HL-60 (cell line): ENCODE data around the gene TASP1.

Experiments
- DNase-seq, 2 experiments: peaks; one replicate each; pipeline ENCODE4 v3.0.0-alpha.2; 2010 to 2020; ENCODE audit warnings: low read depth in 1 of 2, low spot score in 1 of 2
- H3K27ac ChIP-seq: fragments of 250-450 bp; sonication (Bioruptor Pico); replicated peaks from 2 replicates; pipeline ENCODE4 v1.5.1; 2020; ENCODE audit warnings: mild to moderate bottlenecking, moderate library complexity
- H3K27me3 ChIP-seq: fragments of 250-450 bp; sonication (Bioruptor Pico); 2 replicates; pipeline ENCODE4 v1.5.1; 2021; ENCODE audit warnings: mild to moderate bottlenecking, moderate library complexity; ENCODE audit not compliant: insufficient read depth, poor library complexity, severe bottlenecking
- H3K4me3 ChIP-seq: replicated peaks from 2 replicates; pipeline ENCODE4 v1.5.1; 2011; ENCODE audit warnings: mild to moderate bottlenecking, control low read depth, low read length; ENCODE audit not compliant: insufficient read depth
- GABPA ChIP-seq: IDR thresholded peaks from 2 replicates; pipeline ENCODE4 v1.6.1; 2012; ENCODE audit warnings: low read depth
- POLR2AphosphoS5 ChIP-seq: IDR thresholded peaks from 2 replicates; pipeline ENCODE4 v1.6.1; 2012; ENCODE audit warnings: low read depth
- SPI1 ChIP-seq: IDR thresholded peaks from 2 replicates; pipeline ENCODE4 v1.6.1; 2012; ENCODE audit warnings: low read depth, mild to moderate bottlenecking, borderline replicate concordance
- TF ChIP-seq, protein P1 (sequence below): IDR thresholded peaks from 2 replicates; pipeline ENCODE4 v1.6.1; 2012; ENCODE audit warnings: low read depth; ENCODE audit not compliant: insufficient replicate concordance

TASP1 gene

DNA sequence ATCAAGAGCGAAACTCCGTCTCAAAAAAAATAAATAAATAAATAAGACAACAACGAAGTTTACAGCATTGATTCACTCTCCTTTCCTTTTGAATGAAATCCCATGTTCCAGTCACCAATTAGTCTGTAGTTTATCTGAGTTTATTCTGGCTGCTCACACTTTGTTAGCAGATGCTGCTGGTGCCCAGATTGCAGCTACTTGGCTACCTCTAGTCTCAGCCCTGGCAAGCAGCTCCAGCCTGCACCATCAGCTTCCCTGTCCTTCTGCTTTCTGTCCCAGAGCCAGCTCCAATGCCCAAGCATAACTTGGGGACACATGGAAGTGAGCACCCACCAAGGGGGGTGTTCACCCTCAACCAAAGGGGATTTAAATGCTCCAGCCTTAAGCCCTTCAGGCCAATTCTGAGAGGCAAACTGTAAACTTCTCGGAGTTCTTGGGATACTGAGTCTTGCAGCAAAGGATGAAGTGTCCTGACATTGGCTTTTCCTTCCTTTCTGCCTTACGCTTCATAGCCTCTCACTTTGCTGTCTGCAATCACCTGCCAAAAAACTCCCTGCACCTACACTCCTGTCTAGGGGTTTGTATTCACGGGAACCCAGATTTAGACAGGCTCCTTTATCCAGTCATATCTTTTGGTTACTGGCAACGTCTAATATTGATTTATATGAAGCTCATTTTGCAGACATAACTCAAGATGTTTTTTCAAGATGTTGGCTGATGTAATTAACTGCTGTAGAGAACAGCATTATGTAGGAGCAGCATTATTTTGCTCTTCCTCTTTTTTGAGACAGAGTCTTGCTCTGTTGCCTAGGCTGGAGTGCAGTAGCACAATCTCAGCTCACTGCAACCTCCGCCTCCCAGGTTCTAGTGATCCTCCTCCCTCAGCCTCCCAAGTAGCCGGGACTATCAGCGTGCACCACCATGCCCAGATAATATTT lies 9.8 kb upstream of the TASP1 start:
- no peak for DNase-seq
- H3K4me3 ChIP-seq: no peak overlapping the region
- H3K27me3 ChIP-seq: no peaks in the 10 kb centered on the region
- no peak overlapping the region for H3K27ac ChIP-seq
- TF ChIP-seq, protein P1, sequence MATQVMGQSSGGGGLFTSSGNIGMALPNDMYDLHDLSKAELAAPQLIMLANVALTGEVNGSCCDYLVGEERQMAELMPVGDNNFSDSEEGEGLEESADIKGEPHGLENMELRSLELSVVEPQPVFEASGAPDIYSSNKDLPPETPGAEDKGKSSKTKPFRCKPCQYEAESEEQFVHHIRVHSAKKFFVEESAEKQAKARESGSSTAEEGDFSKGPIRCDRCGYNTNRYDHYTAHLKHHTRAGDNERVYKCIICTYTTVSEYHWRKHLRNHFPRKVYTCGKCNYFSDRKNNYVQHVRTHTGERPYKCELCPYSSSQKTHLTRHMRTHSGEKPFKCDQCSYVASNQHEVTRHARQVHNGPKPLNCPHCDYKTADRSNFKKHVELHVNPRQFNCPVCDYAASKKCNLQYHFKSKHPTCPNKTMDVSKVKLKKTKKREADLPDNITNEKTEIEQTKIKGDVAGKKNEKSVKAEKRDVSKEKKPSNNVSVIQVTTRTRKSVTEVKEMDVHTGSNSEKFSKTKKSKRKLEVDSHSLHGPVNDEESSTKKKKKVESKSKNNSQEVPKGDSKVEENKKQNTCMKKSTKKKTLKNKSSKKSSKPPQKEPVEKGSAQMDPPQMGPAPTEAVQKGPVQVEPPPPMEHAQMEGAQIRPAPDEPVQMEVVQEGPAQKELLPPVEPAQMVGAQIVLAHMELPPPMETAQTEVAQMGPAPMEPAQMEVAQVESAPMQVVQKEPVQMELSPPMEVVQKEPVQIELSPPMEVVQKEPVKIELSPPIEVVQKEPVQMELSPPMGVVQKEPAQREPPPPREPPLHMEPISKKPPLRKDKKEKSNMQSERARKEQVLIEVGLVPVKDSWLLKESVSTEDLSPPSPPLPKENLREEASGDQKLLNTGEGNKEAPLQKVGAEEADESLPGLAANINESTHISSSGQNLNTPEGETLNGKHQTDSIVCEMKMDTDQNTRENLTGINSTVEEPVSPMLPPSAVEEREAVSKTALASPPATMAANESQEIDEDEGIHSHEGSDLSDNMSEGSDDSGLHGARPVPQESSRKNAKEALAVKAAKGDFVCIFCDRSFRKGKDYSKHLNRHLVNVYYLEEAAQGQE: no peak
- peak; percentile 83 for TF ChIP-seq SPI1

DNA sequence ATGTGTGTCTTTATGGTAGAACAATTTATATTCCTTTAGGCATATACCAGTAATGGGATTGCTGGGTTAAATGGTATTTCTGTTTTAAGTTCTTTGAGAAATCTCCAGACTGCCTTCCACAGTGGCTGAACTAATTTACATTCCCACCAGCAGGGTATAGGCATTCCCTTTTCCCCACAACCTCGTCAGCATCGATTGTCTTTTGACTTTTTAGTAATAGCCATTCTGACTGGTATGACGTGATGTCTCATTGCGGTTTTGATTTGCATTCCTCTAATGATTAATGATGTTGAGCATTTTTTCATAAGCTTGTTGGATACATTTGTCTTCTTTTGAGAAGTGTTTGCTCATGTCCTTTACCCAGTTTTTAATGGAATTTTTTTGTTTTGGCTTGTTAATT lies 5.3 kb upstream of the TASP1 start:
- Histone ChIP-seq H3K27me3 (no peaks in the 10 kb centered on the region), H3K4me3 (no peak overlapping the region), H3K27ac (no peak overlapping the region)
- TF ChIP-seq, protein P1: no peak
- TF ChIP-seq GABPA: no peak
- TF ChIP-seq POLR2AphosphoS5: no peak
- TF ChIP-seq SPI1: no peak
- no peak for DNase-seq

DNA sequence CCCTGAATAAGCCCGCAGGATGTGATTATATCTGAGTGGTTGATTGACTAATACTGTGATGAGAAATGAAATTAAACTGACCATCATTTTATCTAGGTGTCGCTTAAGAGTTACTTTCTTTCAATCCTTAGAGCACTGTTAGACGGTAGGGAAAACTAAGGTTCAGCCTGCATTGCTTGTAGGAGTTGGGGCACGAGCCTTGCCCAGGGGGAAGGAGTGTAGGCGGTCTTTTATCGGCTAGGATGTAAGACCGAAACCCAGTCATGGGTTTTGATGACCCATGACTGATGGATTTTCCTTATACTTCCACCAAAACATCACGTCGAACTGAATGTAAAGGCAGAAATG lies 392 bp upstream of the TASP1 start:
- no peak for DNase-seq
- Histone ChIP-seq H3K27ac (peak overlapping the region; percentile 73), H3K27me3 (no peaks in the 10 kb centered on the region), H3K4me3 (peak overlapping the region; percentile 99)
- TF ChIP-seq, protein P1: no peak

DNA sequence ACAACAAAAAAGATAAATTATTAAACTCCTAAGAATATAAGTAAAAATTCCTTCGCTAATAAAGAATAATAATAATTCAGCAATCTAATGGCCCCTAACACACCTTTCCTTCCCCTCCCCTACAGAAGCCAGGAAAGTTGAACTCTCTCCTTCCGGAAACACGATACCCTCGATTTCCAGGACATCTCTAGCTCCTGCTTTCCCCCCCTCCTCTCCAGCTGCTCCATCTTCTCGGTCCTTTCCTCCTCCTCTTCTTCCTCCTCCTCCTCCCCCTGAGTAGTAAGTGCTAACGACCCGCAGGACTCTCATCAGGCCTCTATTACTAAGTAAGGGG lies 603 bp downstream of the TASP1 start:
- Histone ChIP-seq H3K27me3 (no peaks in the 10 kb centered on the region), H3K27ac (peak overlapping the region; percentile 73), H3K4me3 (peak overlapping the region; percentile 99)
- TF ChIP-seq POLR2AphosphoS5: no peak
- no peak for TF ChIP-seq SPI1
- TF ChIP-seq GABPA: no peak
- TF ChIP-seq, protein P1: no peak
- DNase-seq: no peak
